Cerebellar nuclear complex (tissue), 1 donor: ENCODE results near the gene CACNG4.

Source experiments
- DNase-seq, 2 experiments: peaks; one replicate each; lab custom pipeline; 2025; lab: John Stamatoyannopoulos, UW

The CACNG4 gene

DNA sequence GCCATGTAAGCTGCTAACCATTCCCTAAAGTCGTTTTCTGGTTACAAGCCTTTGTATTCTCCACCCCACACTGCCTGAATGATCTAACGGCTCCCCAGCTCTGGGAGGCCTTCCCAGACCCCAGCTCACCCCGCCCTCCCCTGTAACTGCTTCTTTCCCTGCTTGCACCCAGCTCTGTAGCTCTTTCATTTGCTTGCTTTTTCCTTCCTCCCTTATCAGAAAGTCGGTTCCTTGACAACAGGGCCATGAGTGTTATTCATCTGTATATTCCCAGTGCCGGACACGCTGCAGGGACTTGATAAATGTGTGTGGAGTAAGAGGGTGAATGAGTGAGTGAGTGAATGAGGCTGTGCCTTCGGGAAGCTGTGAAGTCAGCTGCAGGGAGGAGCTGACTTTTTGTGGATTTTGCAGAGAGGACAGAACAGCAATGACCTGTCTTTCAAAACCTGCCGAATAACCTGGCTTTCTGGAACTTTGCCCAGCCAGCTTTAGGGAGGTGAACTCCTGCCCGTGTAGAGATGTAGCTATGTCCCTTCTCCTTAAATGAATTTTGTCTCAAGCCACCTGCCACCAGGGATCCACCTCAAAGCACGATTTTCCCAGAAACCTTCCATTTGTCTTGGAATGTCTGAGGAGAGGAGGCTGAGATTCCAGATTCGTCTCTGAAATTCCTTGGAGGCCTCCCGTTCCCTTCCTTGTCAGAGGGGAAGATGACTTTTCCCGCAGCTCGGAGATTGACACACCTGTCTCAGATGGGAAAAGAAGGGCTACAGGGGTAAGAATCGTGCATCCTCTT is 20.0 kb upstream of the CACNG4 start:
- DNase-seq = no peak

DNA sequence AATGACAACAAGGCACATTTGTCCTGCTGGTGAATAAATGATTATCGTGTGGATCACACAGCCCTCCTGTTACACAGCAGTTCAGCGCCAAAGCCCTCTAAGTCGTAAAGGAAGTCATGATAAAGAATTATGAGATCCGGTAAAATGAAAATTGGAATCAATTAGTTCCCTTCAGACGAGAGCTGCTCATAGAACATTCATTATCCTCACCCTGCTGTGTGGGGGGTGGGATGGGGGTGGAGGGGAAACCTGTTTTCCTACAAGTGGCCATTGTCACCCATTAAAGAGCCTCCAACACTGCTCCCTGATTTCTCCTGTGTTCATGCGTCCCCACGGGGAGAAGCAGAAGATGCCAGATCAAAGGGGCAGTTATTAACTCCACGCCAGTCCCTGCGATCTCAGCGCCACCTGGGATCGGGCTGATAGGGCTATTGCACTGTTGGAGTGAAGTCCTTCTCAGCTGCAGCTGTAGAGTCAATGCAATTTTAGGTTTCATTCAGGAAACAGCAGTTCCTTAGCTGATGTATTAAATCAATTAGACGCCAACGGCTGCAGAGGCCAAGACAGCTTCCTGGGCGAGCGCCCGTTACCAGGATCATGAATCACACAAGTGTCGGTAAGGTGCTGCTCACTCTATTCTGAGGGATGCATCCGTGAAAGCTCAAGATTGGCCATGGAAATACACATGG is 19.2 kb upstream of the CACNG4 start:
- DNase-seq = no peak

DNA sequence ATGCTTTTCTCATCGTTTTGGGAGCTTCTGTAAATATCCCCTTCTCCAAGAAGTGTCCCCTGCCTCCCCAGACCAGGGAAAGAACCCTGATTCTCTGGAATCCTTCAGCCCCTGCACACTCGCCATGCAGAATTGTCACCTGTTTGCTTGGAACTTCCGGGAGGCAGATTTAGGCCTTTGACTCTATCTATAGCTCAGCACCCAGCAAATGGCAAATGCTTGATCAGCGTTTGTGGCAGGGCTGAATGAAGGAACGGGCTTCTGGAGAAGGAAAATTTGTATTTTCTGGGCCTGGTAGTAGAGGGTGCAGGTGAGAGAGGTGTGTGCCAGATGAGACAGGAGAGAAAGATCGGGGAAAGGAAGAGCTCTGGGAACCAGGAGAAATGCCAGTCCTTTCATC is 18.3 kb upstream of the CACNG4 start:
- DNase-seq = no peak

DNA sequence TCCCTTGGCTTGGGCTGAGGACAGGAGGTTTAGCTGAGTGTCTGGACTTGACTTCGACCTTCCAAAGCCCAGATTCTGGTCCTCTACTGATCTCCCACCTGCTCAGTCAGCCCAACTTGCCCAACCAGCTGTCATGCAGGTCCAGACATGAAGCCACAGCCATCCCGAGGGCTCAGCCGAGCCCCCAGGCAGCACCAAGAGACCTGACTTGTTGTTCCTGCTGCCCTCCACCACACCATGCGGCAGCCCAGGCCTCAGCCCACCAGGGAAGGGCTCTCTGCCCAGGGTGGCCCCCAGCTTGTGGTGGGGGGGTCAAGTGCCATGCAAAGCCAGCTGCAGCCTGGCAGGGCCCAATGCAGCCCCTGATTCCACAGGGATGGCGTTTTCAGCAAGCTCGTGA is 17.2 kb upstream of the CACNG4 start:
- no peak for DNase-seq

DNA sequence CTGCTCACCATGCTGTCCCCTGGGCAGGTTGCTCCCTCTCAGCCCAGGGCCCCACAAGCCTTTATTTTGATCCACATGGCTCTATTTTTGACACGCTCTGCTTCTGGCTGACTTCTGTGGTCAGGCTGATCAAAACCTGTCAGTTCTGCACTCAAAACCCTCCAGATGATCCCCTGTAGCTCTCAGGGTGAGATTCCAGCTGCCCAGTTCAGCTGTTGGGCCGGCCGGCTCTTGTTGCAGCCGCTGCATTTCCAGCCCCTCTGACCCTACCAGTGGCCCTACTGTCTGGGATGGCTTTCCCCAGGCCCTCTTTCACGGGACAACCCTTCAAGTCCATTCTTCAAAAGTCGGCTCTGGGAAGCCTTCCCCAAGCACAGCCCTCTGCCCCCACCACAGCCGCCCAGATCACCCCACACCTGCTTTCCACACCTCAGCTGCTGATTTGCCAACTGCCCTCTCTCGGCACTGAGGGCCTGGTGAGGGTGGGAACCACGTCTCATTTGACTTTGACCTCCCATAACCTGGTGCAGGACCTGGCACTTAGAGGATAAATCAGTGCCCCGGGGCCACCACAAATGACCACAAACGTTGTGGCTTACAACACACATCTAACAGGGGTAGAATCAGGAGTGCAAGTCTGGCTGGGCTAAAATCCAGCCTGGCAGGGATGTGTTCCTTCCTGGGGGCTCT is 16.3 kb upstream of the CACNG4 start:
- no peak for DNase-seq

DNA sequence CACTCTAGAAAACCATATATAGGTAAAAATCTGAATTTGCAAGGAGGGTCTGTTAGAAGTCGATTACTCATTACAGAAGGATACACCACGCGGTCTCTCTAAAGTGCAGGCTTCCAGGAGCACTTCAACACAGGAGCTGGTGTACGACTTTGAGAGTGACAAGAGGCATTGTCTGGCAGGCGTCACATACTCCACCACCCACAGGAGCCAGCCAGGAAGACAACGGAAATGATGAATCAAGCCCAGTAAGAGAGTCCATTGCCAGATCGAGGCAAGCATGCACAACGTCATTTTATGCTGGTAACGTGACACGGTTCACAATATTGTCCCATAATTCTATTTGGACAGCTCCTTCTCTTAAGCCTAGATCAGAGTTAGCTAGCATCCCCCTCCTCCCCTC is 15.0 kb upstream of the CACNG4 start:
- no peak for DNase-seq

DNA sequence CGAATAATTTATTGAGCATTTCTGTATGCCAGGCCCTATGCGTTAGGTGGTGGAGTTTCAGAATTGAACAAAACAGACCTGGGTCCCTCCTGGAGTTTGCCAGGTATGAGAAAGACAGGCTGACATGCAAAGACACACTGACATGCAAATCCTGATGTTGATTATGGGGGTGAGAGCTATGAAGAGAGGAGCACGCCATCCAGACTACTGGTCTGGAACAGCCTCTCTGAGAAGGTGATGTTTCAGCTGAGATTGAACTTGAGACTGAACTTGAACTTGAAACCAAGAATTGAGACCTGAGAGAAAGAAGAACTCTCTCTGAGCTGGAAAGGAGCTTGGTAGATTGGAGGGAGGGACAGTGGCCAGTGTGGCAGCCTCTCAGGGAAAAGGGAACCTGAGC is 14.2 kb upstream of the CACNG4 start:
- DNase-seq = no peak

DNA sequence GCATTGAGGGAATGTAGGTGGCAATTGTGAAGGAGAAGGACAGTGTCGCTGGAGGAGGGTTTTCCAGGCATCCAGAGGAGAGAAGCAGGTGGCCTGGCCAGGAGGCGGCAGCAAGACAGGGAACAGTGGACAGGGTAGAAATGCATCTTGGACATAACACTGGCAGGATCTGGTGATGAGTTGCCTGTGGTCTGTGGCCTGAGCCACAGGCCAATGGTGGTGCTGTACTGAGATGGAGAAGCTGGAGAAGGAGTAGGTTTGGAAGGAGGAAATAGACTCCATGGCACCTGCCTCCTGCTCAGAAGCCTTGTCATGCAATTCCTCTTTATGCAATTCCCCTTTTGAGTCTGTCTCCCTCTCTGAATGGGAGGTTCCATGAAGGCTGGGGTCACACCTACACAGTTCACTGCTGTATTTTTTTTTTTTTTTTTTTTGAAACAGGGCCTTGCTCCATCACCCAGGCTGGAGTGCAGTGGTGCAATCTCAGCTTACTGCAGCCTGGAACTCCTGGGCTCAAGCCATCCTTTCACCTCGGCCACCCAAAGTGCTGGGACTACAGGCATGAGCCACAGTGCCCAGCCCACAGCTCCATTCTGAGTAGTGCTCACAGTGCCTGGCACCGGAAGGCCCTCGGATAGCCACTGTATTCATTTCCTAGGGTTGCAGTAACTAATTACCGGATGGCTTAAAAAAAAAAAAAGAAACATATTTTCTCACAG is 13.5 kb upstream of the CACNG4 start:
- DNase-seq = no peak

DNA sequence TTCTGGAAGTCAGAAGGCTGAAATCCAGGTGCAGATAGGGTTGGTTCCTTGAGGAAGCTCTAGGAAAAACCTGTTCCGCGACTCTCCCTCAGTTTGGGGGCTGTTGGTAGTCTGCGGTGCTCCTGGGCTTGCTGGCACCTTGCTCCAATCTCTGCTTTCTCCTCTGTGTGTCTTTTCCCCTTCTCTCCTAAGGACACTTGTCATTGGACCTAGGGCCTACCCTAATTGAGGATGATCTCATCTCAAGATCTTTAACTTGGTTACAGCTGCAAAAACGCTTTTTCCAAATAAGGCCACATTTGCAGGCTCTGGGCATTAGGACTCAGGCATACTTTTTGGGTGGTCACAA is 12.9 kb upstream of the CACNG4 start:
- DNase-seq = no peak

DNA sequence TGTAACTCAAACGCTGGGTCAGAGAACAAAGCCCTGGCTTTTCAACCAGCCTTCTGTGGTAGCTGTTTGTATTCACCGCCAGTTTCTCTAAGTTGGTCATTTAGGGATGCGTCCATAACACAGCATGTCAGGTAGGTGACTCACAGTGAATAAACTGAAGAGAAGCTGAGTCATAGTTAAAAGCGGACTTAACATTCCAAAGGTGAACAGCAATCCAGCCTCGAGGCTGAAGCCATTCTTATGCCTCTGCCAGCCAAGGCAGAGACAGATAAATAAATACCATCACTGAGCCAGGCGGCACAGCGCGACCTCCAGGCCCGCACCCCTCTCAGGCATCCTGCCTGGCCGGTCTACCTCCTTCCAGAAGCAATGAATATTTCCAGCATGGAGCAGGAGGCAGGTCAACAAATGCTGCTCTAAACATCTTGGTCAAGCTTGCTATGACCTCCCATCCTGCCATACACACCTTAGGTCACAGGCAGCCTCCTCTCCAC is 12.4 kb upstream of the CACNG4 start:
- DNase-seq = no peak

DNA sequence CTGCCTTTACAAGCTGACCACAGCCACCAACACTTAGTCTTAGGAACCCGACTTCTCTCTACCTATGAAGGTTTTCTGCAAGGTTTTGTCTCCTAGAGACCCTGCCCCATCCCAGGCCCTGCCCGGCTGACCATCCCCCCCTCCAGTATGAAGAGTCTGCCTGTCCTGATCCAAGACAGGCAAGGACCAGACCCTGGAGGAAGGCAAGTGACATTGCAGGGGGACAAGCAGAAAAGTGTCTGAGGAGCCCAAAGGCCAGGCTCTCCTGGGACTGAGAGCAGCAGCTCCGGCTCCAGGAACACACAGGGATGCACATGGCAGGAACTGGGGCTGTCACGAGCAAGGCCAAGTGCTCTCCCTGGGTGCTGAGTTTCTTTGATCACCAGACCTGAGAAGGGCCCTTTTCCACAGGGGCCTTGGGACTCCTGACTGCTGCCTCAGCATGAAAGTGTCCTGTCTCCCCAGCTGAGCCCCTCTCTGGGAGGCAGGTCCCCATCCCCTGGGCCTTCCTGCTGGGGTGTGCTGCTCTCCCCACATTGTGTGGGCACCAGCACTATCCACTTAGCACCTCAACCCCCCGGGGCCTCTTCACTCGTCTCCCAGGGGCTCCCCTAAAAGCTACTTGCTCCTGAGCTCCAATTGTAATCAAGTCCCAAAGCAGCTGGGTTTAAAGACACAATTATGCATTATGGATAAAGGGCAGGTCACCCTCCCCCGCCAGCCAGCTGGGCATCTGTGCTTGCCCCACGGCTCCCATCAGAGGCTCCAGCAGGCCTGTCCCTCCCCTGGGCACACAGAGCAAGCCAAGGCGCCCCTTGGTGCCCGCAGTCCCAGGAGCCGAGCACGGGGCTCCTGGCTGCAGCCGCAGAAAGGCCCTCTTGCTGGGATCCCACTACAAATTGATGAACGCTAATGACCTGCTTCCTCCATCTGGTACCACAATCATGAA is 11.6 kb upstream of the CACNG4 start:
- no peak for DNase-seq

DNA sequence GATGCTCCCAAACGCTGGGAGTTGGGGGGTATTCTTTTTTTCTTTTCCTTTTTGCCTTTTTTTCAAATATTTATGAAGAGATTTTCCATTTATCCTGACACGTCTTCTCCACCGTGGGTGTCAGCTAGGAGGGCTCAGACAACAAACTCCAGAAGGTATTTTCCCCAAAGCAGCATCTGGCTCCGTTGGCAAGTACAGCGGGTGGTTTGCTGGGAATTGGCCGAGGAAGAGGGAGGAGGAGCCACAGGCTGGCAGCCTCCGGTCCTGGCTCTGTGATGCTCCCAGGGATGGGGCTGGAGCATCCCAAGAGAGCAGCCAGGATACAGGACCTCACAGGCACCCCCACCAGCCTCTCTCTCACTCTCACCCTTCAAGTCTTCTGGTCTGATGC is 10.9 kb upstream of the CACNG4 start:
- DNase-seq = peak in 1 of 2 experiments; percentile 3

DNA sequence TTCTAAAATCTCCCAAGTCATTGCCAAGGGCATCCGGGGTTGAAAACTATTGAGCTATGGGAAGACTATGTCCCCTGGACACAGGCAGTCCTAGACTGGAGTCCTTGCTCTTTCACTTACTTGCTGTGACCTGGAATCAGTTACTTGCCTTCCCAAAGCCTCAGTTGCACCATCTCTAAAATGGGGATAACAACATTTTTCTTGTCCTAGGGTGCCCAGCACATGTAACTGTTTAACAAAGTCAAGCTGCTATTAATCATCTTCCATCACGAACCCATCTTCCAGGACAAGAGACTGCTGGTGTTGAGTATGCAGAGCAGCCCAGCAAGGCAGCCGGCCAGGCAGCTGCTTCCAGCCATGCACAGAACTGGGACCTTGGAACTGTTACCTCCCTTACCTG is 9.9 kb upstream of the CACNG4 start:
- no peak for DNase-seq

DNA sequence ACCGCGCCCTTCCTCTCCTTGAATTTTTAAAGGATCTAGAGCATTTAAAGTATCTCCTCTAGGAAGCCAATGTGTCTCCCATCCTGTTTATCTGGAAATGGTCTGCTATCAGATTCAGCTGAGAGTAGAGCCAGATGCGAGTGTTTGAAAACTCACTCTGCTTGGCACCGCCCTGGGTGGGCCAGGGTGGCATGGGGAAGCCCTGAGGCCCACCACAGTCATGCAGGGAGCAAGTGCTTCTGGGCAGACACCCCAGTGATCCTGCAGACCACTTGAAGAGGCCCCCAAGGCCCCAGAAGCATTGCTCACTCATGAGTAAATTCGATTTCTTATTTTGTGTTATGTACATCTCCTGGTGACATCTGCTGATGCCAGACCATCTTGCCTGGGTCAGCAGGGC is 8.7 kb upstream of the CACNG4 start:
- no peak for DNase-seq

DNA sequence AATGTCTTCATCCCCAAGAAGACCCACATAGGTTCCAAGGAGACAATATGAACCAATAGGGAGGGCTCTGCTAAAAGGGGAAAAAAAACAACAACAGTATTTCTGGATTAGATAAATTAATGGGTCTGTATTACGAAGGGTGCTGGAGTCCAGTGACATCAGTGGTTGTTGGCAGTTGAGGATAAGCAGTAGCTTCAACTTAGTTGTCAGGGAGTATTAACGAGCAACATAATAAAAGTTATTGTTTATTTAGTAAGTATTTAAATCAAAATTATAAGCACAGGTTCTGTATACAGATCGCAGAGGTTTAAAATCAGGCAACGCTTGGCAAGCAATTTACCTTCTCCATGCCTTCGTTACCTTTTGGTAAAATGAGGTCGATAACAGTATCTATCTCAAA is 7.6 kb upstream of the CACNG4 start:
- DNase-seq = no peak

DNA sequence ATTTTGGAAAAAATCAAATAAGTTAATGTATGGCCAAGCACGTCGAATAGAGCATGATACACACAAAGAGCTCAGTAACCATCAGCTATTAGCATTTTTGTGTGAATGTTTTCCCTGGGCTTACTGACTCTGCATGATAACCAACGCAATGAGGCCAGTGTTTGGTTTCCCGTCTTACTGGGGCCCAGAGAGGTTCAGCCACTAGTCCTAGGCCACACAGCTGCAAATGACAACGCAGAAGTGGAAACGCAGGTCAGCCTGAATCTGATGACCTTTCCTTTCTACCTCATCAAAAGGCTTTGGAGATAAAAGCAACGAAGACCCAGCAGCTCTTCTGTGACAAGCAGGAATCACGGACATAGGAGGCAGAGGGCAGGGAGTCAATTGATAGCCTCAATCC is 7.2 kb upstream of the CACNG4 start:
- no peak for DNase-seq

DNA sequence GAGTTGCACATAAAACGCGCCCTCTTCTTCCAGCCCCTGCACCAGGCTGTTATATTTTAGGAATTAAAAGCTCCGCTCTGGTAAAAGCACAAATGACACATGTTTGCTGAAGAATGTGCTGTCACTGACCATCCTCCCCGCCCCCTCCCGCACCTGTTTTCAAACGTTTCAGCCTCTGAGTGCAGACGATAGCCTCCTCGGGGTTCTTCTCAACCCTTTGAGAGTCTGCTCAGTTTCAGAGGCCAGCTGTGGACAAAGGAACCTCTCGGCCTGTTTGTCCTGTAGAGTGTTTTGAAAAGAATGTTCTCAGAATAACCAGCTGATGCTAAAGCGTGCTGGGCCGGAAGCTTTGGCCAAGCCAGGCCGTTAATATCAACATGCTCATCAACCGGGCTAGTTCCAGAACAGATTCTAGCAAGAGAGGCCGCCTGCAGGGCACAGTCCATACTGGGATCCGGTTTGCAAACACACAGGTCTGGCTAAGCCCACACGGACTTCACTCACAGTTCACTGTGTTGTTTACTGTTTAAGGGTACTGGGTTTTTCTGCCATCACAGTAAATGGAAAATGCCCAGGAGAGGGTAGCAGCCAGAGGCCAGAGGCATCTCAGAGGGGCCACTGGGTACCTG is 6.4 kb upstream of the CACNG4 start:
- no peak for DNase-seq

DNA sequence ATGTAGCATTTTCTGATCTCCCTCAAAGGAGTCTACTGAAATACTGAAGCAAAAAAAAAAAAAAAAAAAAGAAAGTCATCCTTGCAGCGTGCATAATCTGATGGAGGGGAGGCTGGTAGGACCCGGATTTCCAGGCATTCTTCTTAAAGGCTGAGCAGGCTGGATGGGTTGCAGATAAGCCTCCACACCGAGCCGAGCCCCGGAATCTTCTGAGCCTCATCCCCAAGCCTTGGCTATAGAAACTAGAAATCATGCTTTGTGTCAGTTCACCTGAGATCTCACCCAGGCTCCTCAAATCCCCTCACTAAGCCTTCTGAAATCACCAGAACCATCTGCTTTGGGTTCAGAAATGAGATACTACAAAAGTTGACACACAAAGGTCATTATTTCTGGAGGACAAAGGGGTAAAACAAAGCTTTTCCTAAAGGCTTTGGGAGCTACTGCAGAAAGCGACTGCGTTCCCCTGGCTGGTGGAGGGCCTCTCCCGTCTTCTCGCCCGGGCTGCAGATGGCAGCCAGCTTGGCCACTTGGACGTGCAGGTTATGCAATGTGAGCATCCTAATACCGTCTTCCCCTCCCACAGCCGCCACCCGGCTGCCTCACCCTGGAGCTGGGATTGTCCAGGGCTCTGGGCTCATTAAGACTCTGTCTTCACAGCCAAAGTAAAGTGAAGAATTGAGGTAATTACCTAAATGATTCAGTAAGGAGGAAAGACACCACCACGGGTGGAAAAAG is 4.7 kb upstream of the CACNG4 start:
- DNase-seq = no peak

DNA sequence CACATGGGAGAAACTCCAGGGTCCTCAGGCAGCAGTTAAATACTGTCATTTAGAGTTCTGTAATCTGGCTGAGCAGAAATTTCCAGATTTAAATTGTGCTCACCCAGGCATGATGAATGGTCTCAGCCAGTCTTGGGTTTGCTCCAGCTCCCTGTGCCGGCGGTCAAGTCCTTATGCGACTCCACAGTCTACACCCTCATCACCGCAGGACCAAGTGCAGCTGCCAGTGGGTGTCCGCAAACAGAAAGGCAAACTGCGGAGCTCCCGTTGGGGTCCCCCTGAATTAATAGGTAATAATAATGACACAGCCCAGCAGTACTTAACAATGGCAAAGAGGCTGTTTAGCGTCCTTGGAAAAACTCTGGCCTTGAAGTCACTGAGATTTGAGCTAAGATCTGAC is 3.9 kb upstream of the CACNG4 start:
- DNase-seq = no peak

DNA sequence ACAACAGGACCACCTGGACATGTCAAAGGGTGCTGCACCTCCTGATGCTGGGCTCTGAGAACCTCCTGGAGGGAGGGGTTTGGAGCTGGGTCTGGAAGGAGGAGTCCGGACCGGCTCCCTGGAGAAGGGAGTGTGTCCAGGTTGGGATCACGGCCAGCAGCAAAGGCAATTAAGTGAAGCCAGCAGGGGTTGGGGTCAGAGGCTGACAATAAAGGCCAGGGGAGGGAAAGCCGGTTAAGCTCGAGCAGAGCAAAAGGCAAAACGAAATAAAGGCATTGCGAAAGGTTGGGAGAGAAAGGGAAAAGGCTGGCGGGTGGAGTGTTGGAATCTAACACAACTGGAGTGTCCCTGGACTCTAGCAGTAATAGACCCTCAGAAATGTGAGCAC is 992 bp upstream of the CACNG4 start:
- DNase-seq = no peak
